ENCODE measurements around the gene SLC9A1. TPM values are rescaled to one million over a fixed set of nuclear protein-coding genes. Genes with fewer than 3 reads are reported as not detected.

SLC9A1 gene
- polyA plus RNA-seq, 1 of the 3 experiments (the other 2 are of a cell fraction) = 11.4 TPM

DNA sequence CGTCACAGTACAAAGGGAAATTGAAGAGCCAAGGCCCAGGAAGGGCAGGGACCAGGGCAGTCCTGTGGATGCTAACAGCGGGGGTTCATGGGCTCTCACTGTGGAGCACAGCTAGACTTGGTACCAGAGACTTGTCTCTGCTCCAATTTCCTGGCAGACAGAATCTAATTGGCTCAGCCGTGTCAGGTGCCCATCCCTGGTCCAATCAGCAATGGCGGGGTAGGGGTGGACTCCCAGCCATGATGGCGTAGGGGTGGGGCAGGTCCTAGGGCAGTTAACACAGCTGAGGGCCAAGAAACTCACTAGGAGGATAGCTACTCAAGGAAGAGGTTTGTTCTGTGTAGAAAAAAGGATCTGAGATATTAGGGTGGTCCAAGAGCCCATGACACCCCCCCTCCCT lies 102.4 kb downstream of the SLC9A1 start:
- no peaks in the 10 kb centered on the region for H3K36me3 ChIP-seq (replicated peaks in 1 of 2; ENCODE audit: control insufficient read depth in 1 of 2, insufficient read depth in 2 of 2, low read length in 1 of 2)
- H3K9me2 ChIP-seq = no peaks in the 10 kb centered on the region
- H2AFZ ChIP-seq (ENCODE audit: low read depth) = no peak overlapping the region
- no peaks in the 10 kb centered on the region for H3K9me3 ChIP-seq
- no peak overlapping the region for H3K4me2 ChIP-seq
- H4K20me1 ChIP-seq (ENCODE audit: insufficient read depth) = no peaks in the 10 kb centered on the region
- H3K4me3 ChIP-seq (ENCODE audit: low read depth in 2 of 2, low read length in 1 of 2) = no peak overlapping the region
- no peak for DNase-seq
- H3K4me1 ChIP-seq (ENCODE audit: control insufficient read depth in 1 of 2, insufficient read depth in 2 of 2, low read depth in 1 of 2, low read length in 1 of 2) = peaks cover 0 to under 1% of the 10 kb centered on the region in 2 experiments; a peak in 1 of 4 replicates
- WGBS (ENCODE audit: low lambda C conversion rate) = 95% methylated on average over 2 of the region's 5 CpGs
- no peak overlapping the region for H3K9ac ChIP-seq
- ChIA-PET POLR2A (no interaction called here), CTCF (interaction anchor here (1.4 to 38.3 kb wide), 4 partner anchors 7 to 40 kb away, joined by 4 to 1084 read pairs (median 81); no protein-coding TSS in a partner anchor)
- no peaks in the 10 kb centered on the region for H3F3A ChIP-seq (replicated peaks; ENCODE audit: insufficient read depth)
- no peak overlapping the region for H3K27ac ChIP-seq (ENCODE audit: low read depth in 2 of 2, low read length in 1 of 2)
- TF ChIP-seq FOSL2 (IDR thresholded peaks at IDR 0.05; ENCODE audit: borderline replicate concordance, low read depth) = no peak
- H3K27me3 ChIP-seq (ENCODE audit: insufficient read depth) = no peaks in the 10 kb centered on the region
- H3K79me2 ChIP-seq (ENCODE audit: insufficient read depth) = no peaks in the 10 kb centered on the region

GRCh38 chr1:27049607-27050006 lies 105.3 kb downstream of the SLC9A1 start:
- no peak overlapping the region for H3K9ac ChIP-seq
- H3K27ac ChIP-seq (ENCODE audit: low read depth in 2 of 2, low read length in 1 of 2) = no peak overlapping the region
- H2AFZ ChIP-seq (ENCODE audit: low read depth) = no peak overlapping the region
- POLR2A ChIA-PET = no interaction called here
- WGBS (ENCODE audit: low lambda C conversion rate) = 38% methylated on average over 2 of the region's 3 CpGs
- no peaks in the 10 kb centered on the region for H3F3A ChIP-seq (replicated peaks; ENCODE audit: insufficient read depth)
- no peaks in the 10 kb centered on the region for H3K79me2 ChIP-seq (ENCODE audit: insufficient read depth)
- H3K4me1 ChIP-seq (ENCODE audit: control insufficient read depth in 1 of 2, insufficient read depth in 2 of 2, low read depth in 1 of 2, low read length in 1 of 2) = no peaks in the 10 kb centered on the region
- no peaks in the 10 kb centered on the region for H4K20me1 ChIP-seq (ENCODE audit: insufficient read depth)
- TF ChIP-seq NRF1 (IDR thresholded peaks at IDR 0.05; ENCODE audit: low read depth, low read length) = no peak
- TF ChIP-seq USF1 (IDR thresholded peaks at IDR 0.05; ENCODE audit: borderline replicate concordance, low read depth) = no peak
- TF ChIP-seq, protein P1, sequence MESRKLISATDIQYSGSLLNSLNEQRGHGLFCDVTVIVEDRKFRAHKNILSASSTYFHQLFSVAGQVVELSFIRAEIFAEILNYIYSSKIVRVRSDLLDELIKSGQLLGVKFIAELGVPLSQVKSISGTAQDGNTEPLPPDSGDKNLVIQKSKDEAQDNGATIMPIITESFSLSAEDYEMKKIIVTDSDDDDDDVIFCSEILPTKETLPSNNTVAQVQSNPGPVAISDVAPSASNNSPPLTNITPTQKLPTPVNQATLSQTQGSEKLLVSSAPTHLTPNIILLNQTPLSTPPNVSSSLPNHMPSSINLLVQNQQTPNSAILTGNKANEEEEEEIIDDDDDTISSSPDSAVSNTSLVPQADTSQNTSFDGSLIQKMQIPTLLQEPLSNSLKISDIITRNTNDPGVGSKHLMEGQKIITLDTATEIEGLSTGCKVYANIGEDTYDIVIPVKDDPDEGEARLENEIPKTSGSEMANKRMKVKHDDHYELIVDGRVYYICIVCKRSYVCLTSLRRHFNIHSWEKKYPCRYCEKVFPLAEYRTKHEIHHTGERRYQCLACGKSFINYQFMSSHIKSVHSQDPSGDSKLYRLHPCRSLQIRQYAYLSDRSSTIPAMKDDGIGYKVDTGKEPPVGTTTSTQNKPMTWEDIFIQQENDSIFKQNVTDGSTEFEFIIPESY (IDR thresholded peaks at IDR 0.05; ENCODE audit: borderline replicate concordance, low read depth) = no peak
- TF ChIP-seq, protein P2, sequence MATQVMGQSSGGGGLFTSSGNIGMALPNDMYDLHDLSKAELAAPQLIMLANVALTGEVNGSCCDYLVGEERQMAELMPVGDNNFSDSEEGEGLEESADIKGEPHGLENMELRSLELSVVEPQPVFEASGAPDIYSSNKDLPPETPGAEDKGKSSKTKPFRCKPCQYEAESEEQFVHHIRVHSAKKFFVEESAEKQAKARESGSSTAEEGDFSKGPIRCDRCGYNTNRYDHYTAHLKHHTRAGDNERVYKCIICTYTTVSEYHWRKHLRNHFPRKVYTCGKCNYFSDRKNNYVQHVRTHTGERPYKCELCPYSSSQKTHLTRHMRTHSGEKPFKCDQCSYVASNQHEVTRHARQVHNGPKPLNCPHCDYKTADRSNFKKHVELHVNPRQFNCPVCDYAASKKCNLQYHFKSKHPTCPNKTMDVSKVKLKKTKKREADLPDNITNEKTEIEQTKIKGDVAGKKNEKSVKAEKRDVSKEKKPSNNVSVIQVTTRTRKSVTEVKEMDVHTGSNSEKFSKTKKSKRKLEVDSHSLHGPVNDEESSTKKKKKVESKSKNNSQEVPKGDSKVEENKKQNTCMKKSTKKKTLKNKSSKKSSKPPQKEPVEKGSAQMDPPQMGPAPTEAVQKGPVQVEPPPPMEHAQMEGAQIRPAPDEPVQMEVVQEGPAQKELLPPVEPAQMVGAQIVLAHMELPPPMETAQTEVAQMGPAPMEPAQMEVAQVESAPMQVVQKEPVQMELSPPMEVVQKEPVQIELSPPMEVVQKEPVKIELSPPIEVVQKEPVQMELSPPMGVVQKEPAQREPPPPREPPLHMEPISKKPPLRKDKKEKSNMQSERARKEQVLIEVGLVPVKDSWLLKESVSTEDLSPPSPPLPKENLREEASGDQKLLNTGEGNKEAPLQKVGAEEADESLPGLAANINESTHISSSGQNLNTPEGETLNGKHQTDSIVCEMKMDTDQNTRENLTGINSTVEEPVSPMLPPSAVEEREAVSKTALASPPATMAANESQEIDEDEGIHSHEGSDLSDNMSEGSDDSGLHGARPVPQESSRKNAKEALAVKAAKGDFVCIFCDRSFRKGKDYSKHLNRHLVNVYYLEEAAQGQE (IDR thresholded peaks at IDR 0.05; ENCODE audit: low read depth, low read length) = no peak
- TF ChIP-seq, protein P3, sequence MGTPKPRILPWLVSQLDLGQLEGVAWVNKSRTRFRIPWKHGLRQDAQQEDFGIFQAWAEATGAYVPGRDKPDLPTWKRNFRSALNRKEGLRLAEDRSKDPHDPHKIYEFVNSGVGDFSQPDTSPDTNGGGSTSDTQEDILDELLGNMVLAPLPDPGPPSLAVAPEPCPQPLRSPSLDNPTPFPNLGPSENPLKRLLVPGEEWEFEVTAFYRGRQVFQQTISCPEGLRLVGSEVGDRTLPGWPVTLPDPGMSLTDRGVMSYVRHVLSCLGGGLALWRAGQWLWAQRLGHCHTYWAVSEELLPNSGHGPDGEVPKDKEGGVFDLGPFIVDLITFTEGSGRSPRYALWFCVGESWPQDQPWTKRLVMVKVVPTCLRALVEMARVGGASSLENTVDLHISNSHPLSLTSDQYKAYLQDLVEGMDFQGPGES (IDR thresholded peaks at IDR 0.05; ENCODE audit: low read depth, low read length) = no peak
- no peak for TF ChIP-seq CHD2 (IDR thresholded peaks at IDR 0.05; ENCODE audit: low read length, partially characterized antibody)
- no peak for TF ChIP-seq FOXJ3 (CRISPR knock-in tag; IDR thresholded peaks at IDR 0.05)
- no peak for TF ChIP-seq FOXM1 (IDR thresholded peaks at IDR 0.05; ENCODE audit: low read depth)
- no peak for TF ChIP-seq YY1 (IDR thresholded peaks at IDR 0.05; ENCODE audit: low read depth)
- no peak for TF ChIP-seq TCF12 (IDR thresholded peaks at IDR 0.05)
- TF ChIP-seq, protein P4, sequence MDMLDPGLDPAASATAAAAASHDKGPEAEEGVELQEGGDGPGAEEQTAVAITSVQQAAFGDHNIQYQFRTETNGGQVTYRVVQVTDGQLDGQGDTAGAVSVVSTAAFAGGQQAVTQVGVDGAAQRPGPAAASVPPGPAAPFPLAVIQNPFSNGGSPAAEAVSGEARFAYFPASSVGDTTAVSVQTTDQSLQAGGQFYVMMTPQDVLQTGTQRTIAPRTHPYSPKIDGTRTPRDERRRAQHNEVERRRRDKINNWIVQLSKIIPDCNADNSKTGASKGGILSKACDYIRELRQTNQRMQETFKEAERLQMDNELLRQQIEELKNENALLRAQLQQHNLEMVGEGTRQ (IDR thresholded peaks at IDR 0.05; ENCODE audit: borderline replicate concordance, low read depth, low read length) = no peak
- no peak overlapping the region for H3K4me2 ChIP-seq
- no peaks in the 10 kb centered on the region for H3K27me3 ChIP-seq (ENCODE audit: insufficient read depth)
- no peaks in the 10 kb centered on the region for H3K36me3 ChIP-seq (replicated peaks in 1 of 2; ENCODE audit: control insufficient read depth in 1 of 2, insufficient read depth in 2 of 2, low read length in 1 of 2)
- CTCF ChIA-PET = interaction anchor here (1.2 to 38.3 kb wide), 3 partner anchors 21 to 248 kb away, joined by 4 to 1084 read pairs (median 4); no protein-coding TSS in a partner anchor
- no peaks in the 10 kb centered on the region for H3K9me3 ChIP-seq
- H3K4me3 ChIP-seq (ENCODE audit: low read depth in 2 of 2, low read length in 1 of 2) = no peak overlapping the region
- H3K9me2 ChIP-seq = no peaks in the 10 kb centered on the region
- DNase-seq = no peak
